HCT116 (cell line): ENCODE measurements around the gene GCNT2. TPM values are rescaled to one million over a fixed set of nuclear protein-coding genes. Genes with fewer than 3 reads are reported as not detected.

Source experiments
- ATAC-seq: fragments of 200-7000 bp; cut with Tn5 transposase; 2 replicates; pipeline ENCODE4 v1.9.1; 2020; ENCODE audit warnings: mild to moderate bottlenecking, moderate library complexity
- BruUV-seq: library from RNA; stranded (reverse); fragments of 400-500 nt; replicated peaks from 2 replicates; lab custom pipeline; 2021; lab: Mats Ljungman, UMichigan
- CTCF ChIA-PET: fragments of 300-600 bp; sonication (Branson Sonifier 250); formaldehyde crosslinking; loops from one replicate; lab custom pipeline; 2021; ENCODE audit warnings: antibody characterized with exemption; lab: Charles Lee
- POLR2A ChIA-PET: fragments of 300-600, 350-600 bp; sonication (Branson Sonifier 250); formaldehyde crosslinking; loops from one replicate; lab custom pipeline; 2021; ENCODE audit warnings: antibody characterized with exemption; lab: Charles Lee
- RAD21 ChIA-PET, 2 experiments: fragments of 300-600 bp; sonication (Branson Sonifier 250); formaldehyde crosslinking; loops; one replicate each; lab custom pipeline; 2023; ENCODE audit warnings: low total read pairs in 2 of 2; ENCODE audit not compliant: uncharacterized antibody in 2 of 2, unreplicated experiment in 2 of 2, low non-redundant PET in 1 of 2; lab: Charles Lee
- DNase-seq: peaks from one replicate; pipeline ENCODE4 v3.0.0-alpha.2; 2010; ENCODE audit warnings: low read depth, low spot score
- H2AFZ ChIP-seq: fragments of 200-600 bp; shearing (Covaris generic), sonication (generic); 2 replicates; pipeline ENCODE4 v1.6.1; 2017; ENCODE audit warnings: low read depth, mixed run types, mixed read lengths, antibody characterized with exemption, low read length; ENCODE audit not compliant: poor library complexity, severe bottlenecking
- H3K27ac ChIP-seq: 2 replicates; pipeline ENCODE4 v1.5.1; 2012; ENCODE audit warnings: low read depth, low read length
- H3K27me3 ChIP-seq: fragments of 200-600 bp; sonication (generic); 2 replicates; pipeline ENCODE4 v1.6.1; 2016; ENCODE audit warnings: mixed run types, low read length, mixed read lengths; ENCODE audit not compliant: insufficient read depth
- H3K36me3 ChIP-seq, 2 experiments: fragments of 200-500 bp in 1 of 2; fragments of 200-600 bp in 1 of 2; sonication (Bioruptor generic) in 1 of 2; sonication (generic) in 1 of 2; 2 replicates each; pipeline versions ENCODE4 v1.5.1 to v1.6.1; 2014 to 2016; ENCODE audit warnings: low read length in 2 of 2, inconsistent platforms in 1 of 2, mixed read lengths in 1 of 2, mixed run types in 1 of 2; ENCODE audit not compliant: insufficient read depth in 2 of 2, control insufficient read depth in 1 of 2
- H3K4me1 ChIP-seq, 2 experiments: fragments of 200-600 bp in 1 of 2; sonication (generic) in 1 of 2; 2 replicates each; pipeline versions ENCODE4 v1.5.1 to v1.6.1; 2012 to 2017; ENCODE audit warnings: low read length in 2 of 2, inconsistent platforms in 1 of 2, mild to moderate bottlenecking in 1 of 2, mixed read lengths in 1 of 2, mixed run types in 1 of 2, moderate library complexity in 1 of 2; ENCODE audit not compliant: insufficient read depth in 2 of 2, control insufficient read depth in 1 of 2
- H3K4me2 ChIP-seq: fragments of 200-600 bp; sonication (generic); 2 replicates; pipeline ENCODE4 v1.6.1; 2017; ENCODE audit warnings: mixed run types, low read length, mixed read lengths
- H3K4me3 ChIP-seq, 2 experiments: fragments of 200-600 bp in 1 of 2; sonication (generic) in 1 of 2; replicated peaks in 1 of 2; 2 replicates each; pipeline ENCODE4 v1.5.1; 2011 to 2016; ENCODE audit warnings: low read length in 2 of 2, control low read depth in 1 of 2, low read depth in 1 of 2, mild to moderate bottlenecking in 1 of 2, mixed read lengths in 1 of 2, mixed run types in 1 of 2
- H3K79me2 ChIP-seq: fragments of 200-600 bp; sonication (generic); 2 replicates; pipeline ENCODE4 v1.6.1; 2017; ENCODE audit warnings: mild to moderate bottlenecking, mixed run types, low read length, moderate library complexity, mixed read lengths; ENCODE audit not compliant: insufficient read depth
- H3K9ac ChIP-seq: fragments of 200-600 bp; sonication (generic); 2 replicates; pipeline ENCODE4 v1.6.1; 2016; ENCODE audit warnings: low read length, mixed read lengths
- H3K9me2 ChIP-seq: fragments of 200-600 bp; sonication (generic), shearing (Covaris generic); 2 replicates; pipeline ENCODE4 v1.6.1; 2017; ENCODE audit warnings: mixed run types, mild to moderate bottlenecking, moderate library complexity; ENCODE audit not compliant: insufficient read depth
- H3K9me3 ChIP-seq, 2 experiments: fragments of 200-500 bp in 1 of 2; fragments of 200-600 bp in 1 of 2; sonication (Bioruptor generic) in 1 of 2; sonication (generic) in 1 of 2; 2 replicates each; pipeline ENCODE4 v1.6.1; 2014 to 2017; ENCODE audit warnings: low read length in 2 of 2, mixed read lengths in 2 of 2, inconsistent platforms in 1 of 2, low read depth in 1 of 2, mild to moderate bottlenecking in 1 of 2, mixed run types in 1 of 2, moderate library complexity in 1 of 2; ENCODE audit not compliant: control insufficient read depth in 1 of 2, insufficient read depth in 1 of 2
- H4K20me1 ChIP-seq: fragments of 200-600 bp; sonication (generic), shearing (Covaris generic); 2 replicates; pipeline ENCODE4 v1.6.1; 2017; ENCODE audit warnings: mixed run types, mild to moderate bottlenecking, moderate library complexity; ENCODE audit not compliant: insufficient read depth
- ATF3 ChIP-seq: IDR thresholded peaks from 2 replicates; pipeline ENCODE4 v1.6.1; 2012
- CTCF ChIP-seq, 3 experiments: fragments of 200-600 bp in 1 of 3; sonication (generic) in 1 of 3; IDR thresholded peaks in 2 of 3; conservative IDR thresholded peaks in 1 of 3; 2 replicates each; pipeline ENCODE4 v1.5.1; 2012 to 2017; ENCODE audit warnings: low read depth in 2 of 3, low read length in 2 of 3, antibody characterized with exemption in 1 of 3, borderline replicate concordance in 1 of 3, control low read depth in 1 of 3, mild to moderate bottlenecking in 1 of 3, mixed read lengths in 1 of 3, mixed run types in 1 of 3, moderate library complexity in 1 of 3; ENCODE audit not compliant: insufficient read depth in 1 of 3
- EGR1 ChIP-seq: IDR thresholded peaks from 2 replicates; pipeline ENCODE4 v1.6.1; 2012; ENCODE audit warnings: low read depth
- ELF1 ChIP-seq: IDR thresholded peaks from 2 replicates; pipeline ENCODE4 v1.6.1; 2012; ENCODE audit warnings: low read depth, borderline replicate concordance
- EZH2 ChIP-seq: fragments of 200-600 bp; sonication (generic); IDR thresholded peaks from 2 replicates; pipeline ENCODE4 v1.6.1; 2017; ENCODE audit warnings: antibody characterized with exemption, mixed run types
- EZH2phosphoT487 ChIP-seq: fragments of 200-600 bp; IDR thresholded peaks from 2 replicates; pipeline ENCODE4 v1.6.1; 2018; ENCODE audit warnings: antibody characterized with exemption, borderline replicate concordance
- JUND ChIP-seq: IDR thresholded peaks from 2 replicates; pipeline ENCODE4 v1.6.1; 2012
- POLR2A ChIP-seq: IDR thresholded peaks from 2 replicates; pipeline ENCODE4 v1.7.0; 2011; ENCODE audit warnings: borderline replicate concordance; ENCODE audit not compliant: insufficient read depth, insufficient read length; ENCODE audit errors: extremely low read depth
- POLR2AphosphoS5 ChIP-seq: IDR thresholded peaks from 2 replicates; pipeline ENCODE4 v1.6.1; 2011; ENCODE audit warnings: mild to moderate bottlenecking, low read depth, low read length, moderate library complexity
- SIN3A ChIP-seq: IDR thresholded peaks from 2 replicates; pipeline ENCODE4 v1.6.1; 2012; ENCODE audit warnings: low read depth
- SP1 ChIP-seq: IDR thresholded peaks from 2 replicates; pipeline ENCODE4 v1.6.1; 2012; ENCODE audit warnings: low read depth
- SRF ChIP-seq: IDR thresholded peaks from 2 replicates; pipeline ENCODE4 v1.6.1; 2012; ENCODE audit warnings: low read depth
- ZBTB33 ChIP-seq: IDR thresholded peaks from 2 replicates; pipeline ENCODE4 v1.6.1; 2011; ENCODE audit warnings: mild to moderate bottlenecking, low read length, moderate library complexity; ENCODE audit not compliant: insufficient replicate concordance; ENCODE audit errors: extremely low read depth
- intact Hi-C: fragments of 100-400 bp; cut with micrococcal nuclease; formaldehyde crosslinking; loops from 2 replicates; pipeline ENCODE4 v1.10.0; 2022
- total RNA-seq: library from RNA; stranded (reverse); gene quantifications from one replicate; pipeline ENCODE4 v1.2.1, GENCODE V29; 2021; ENCODE audit not compliant: unreplicated experiment

GCNT2 gene
- total RNA-seq, 1 experiment from 2014 or later, result 0.74 TPM

DNA sequence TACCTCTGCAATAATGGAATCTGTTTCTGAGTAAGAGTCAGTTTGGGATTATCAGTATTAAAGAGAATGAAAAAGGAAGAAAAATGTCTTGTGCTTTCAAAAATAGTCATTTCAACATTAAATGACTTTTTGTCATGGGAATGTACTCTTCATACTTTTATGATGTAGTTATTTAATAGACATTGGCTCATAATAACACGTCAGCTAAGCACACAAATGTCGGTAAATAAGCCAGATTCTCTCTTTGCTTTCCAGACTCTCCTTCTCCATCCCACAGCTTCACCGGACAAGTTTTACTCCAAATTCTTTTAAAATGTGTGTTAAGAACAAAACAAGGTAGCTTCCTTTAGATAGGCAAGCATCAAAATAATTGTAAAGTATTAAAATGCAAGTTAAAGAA, 97.3 kb downstream of the GCNT2 start:
- DNase-seq (no peak), ATAC-seq (no peak)
- POLR2A ChIA-PET, result no interaction called here
- no peaks in the 10 kb centered on the region for H3K9me3 ChIP-seq
- H3K36me3 ChIP-seq, result no peaks in the 10 kb centered on the region
- H3K4me3 ChIP-seq, result no peak overlapping the region
- intact Hi-C loops, result no loop called here
- H3K4me2 ChIP-seq, result no peak overlapping the region
- CTCF ChIA-PET, result no interaction called here
- no peaks in the 10 kb centered on the region for H3K4me1 ChIP-seq
- H4K20me1 ChIP-seq, result no peaks in the 10 kb centered on the region
- H2AFZ ChIP-seq, result no peak overlapping the region
- RAD21 ChIA-PET, result no interaction called here
- BruUV-seq, result no TSS peak
- H3K9me2 ChIP-seq, result no peaks in the 10 kb centered on the region
- no peak for TF ChIP-seq CTCF (IDR thresholded peaks at IDR 0.05 in 2 of 3, conservative IDR thresholded peaks at IDR 0.05 in 1 of 3; ENCODE audit: borderline replicate concordance in 1 of 3, insufficient read depth in 1 of 3, low read depth in 2 of 3, low read length in 2 of 3)
- TF ChIP-seq, all 23 proteins: peak for 0
- H3K27ac ChIP-seq, result no peak overlapping the region
- H3K9ac ChIP-seq, result no peak overlapping the region
- H3K79me2 ChIP-seq, result no peaks in the 10 kb centered on the region
- no peaks in the 10 kb centered on the region for H3K27me3 ChIP-seq

GRCh38 chr6:10621213-10621612, 100.1 kb downstream of the GCNT2 start:
- H3K9ac ChIP-seq, result no peak overlapping the region
- no peaks in the 10 kb centered on the region for H3K36me3 ChIP-seq
- H3K9me3 ChIP-seq, result no peaks in the 10 kb centered on the region
- ChIA-PET RAD21 (no interaction called here), POLR2A (no interaction called here), CTCF (no interaction called here)
- intact Hi-C loops, result no loop called here
- TF ChIP-seq SIN3A (no peak), SRF (no peak), POLR2A (no peak), EZH2phosphoT487 (no peak), ZBTB33 (no peak), POLR2AphosphoS5 (no peak), EZH2 (no peak), ELF1 (no peak), CTCF (IDR thresholded peaks at IDR 0.05 in 2 of 3, conservative IDR thresholded peaks at IDR 0.05 in 1 of 3; ENCODE audit: borderline replicate concordance in 1 of 3, insufficient read depth in 1 of 3, low read depth in 2 of 3, low read length in 2 of 3) (no peak), ATF3 (no peak), EGR1 (no peak), JUND (no peak), SP1 (no peak)
- no peaks in the 10 kb centered on the region for H4K20me1 ChIP-seq
- ATAC-seq (no peak), DNase-seq (no peak)
- H3K27ac ChIP-seq, result no peak overlapping the region
- H3K4me1 ChIP-seq, result no peaks in the 10 kb centered on the region
- no peak overlapping the region for H3K4me3 ChIP-seq
- H2AFZ ChIP-seq, result no peak overlapping the region
- no peaks in the 10 kb centered on the region for H3K79me2 ChIP-seq
- no peak overlapping the region for H3K4me2 ChIP-seq
- H3K27me3 ChIP-seq, result no peaks in the 10 kb centered on the region
- BruUV-seq, result no TSS peak
- H3K9me2 ChIP-seq, result no peaks in the 10 kb centered on the region
